Uterus (tissue), 4 donors: Measurements from ENCODE around the gene ABHD3. TPM values are rescaled to one million over a fixed set of nuclear protein-coding genes. Genes with fewer than 3 reads are reported as not detected.

Source experiments
- DNase-seq, 2 donors: peaks; one replicate each; pipeline ENCODE4 v3.0.0-alpha.2; 2019 to 2020
- H3K27ac ChIP-seq, 2 donors: fragments of 200-600 bp; sonication (generic); 1 replicate in 1 of 2; 2 replicates in 1 of 2; pipeline ENCODE4 v1.5.1; 2016 to 2018
- H3K27me3 ChIP-seq, 2 donors: fragments of 200-600 bp; sonication (generic); one replicate each; pipeline ENCODE4 v1.5.1; 2018 to 2019; ENCODE audit warnings: control low read depth in 1 of 2
- H3K36me3 ChIP-seq, 2 donors: fragments of 200-600 bp; sonication (generic); one replicate each; pipeline ENCODE4 v1.5.1; 2019; ENCODE audit warnings: control low read depth in 1 of 2
- H3K4me1 ChIP-seq, 2 donors: fragments of 200-600 bp; sonication (generic); one replicate each; pipeline ENCODE4 v1.5.1; 2018 to 2019; ENCODE audit warnings: control low read depth in 1 of 2
- H3K4me3 ChIP-seq, 2 donors: fragments of 200-600 bp; sonication (generic); 1 replicate in 1 of 2; 2 replicates in 1 of 2; pipeline ENCODE4 v1.5.1; 2018 to 2019; ENCODE audit warnings: mild to moderate bottlenecking in 1 of 2
- H3K9me3 ChIP-seq, 2 donors: fragments of 200-600 bp; sonication (generic); one replicate each; pipeline ENCODE4 v1.5.1; 2019; ENCODE audit warnings: control low read depth in 1 of 2
- CTCF ChIP-seq, 4 experiments: fragments of 200-600 bp in 2 of 4; fragments of 450-650 bp in 2 of 4; sonication (generic) in 2 of 4; IDR thresholded peaks; one replicate each; pipeline ENCODE4 v1.5.1; 2016 to 2019; ENCODE audit warnings: antibody characterized with exemption in 4 of 4, mild to moderate bottlenecking in 2 of 4, moderate library complexity in 1 of 4
- POLR2A ChIP-seq, 2 donors: fragments of 450-650 bp; IDR thresholded peaks; one replicate each; pipeline ENCODE4 v1.6.1; 2016; ENCODE audit warnings: antibody characterized with exemption in 2 of 2, mild to moderate bottlenecking in 1 of 2, moderate library complexity in 1 of 2
- intact Hi-C: fragments of 100-400 bp; cut with DNase I; formaldehyde crosslinking; loops from one replicate; pipeline ENCODE4 v1.15.1; 2023; ENCODE audit warnings: low total_unique reads
- total RNA-seq, 4 donors: library from RNA; depleted of rRNA in 3 of 4; stranded (reverse); fragments of >200 nt in 3 of 4; gene quantifications; one replicate each; pipeline versions ENCODE4 v1.1.0 to v1.2.4, GENCODE V29; 2014 to 2023
- donor health status: DM: yes; HTN: yes; CAD: no.

Gene ABHD3
- 10 to 100 TPM in 2 of 4 donors, 1 to 10 TPM in 2; 1.0 to 17.2 (median 12.6) TPM for total RNA-seq

GRCh38 chr18:21704603-21705364 is at the start of gene ABHD3:
Gene ABHD3, minus strand, starts transcription at chr18:21704774. Its CDS starts 109 bp downstream, at chr18:21704665.
- Histone ChIP-seq H3K9me3 (no peaks in the 10 kb centered on the region), H3K4me3 (peak within 1 kb of the TSS; percentile 46 to 83), H3K4me1 (no peaks in the 10 kb centered on the region), H3K27me3 (no peaks in the 10 kb centered on the region), H3K27ac (peak within 1 kb of the TSS; percentile 91 to 92), H3K36me3 (no peaks in the 10 kb centered on the region)
- intact Hi-C loops = no loop called here
- peak; percentile 94 to 98 for TF ChIP-seq POLR2A (IDR thresholded peaks at IDR 0.05)
- peak; percentile 33 to 82 (median 57) for TF ChIP-seq CTCF (IDR thresholded peaks at IDR 0.05)
- DNase-seq = peak; percentile 90

GRCh38 chr18:21747764-21748693 is 43.5 kb upstream of the ABHD3 start:
- TF ChIP-seq CTCF (IDR thresholded peaks at IDR 0.05) (no peak), POLR2A (IDR thresholded peaks at IDR 0.05) (no peak)
- Histone ChIP-seq H3K27me3 (no peaks in the 10 kb centered on the region), H3K27ac (no peak overlapping the region), H3K9me3 (no peaks in the 10 kb centered on the region), H3K4me1 (no peaks in the 10 kb centered on the region), H3K36me3 (no peaks in the 10 kb centered on the region), H3K4me3 (no peak overlapping the region)
- no peak for DNase-seq
- intact Hi-C loops = no loop called here

- Histone ChIP-seq H3K27me3 (no peaks in the 10 kb centered on the region), H3K4me3 (no peak overlapping the region), H3K36me3 (no peaks in the 10 kb centered on the region), H3K9me3 (no peaks in the 10 kb centered on the region), H3K27ac (no peak overlapping the region), H3K4me1 (no peaks in the 10 kb centered on the region)
- TF ChIP-seq CTCF (IDR thresholded peaks at IDR 0.05) (no peak), POLR2A (IDR thresholded peaks at IDR 0.05) (no peak)
- DNase-seq = no peak
- intact Hi-C loops = no loop called here
These were observed 42.7 kb upstream of the ABHD3 start for GRCh38 chr18:21747268-21747667.

- H3K36me3 ChIP-seq = no peaks in the 10 kb centered on the region
- TF ChIP-seq CTCF (IDR thresholded peaks at IDR 0.05) (no peak), POLR2A (IDR thresholded peaks at IDR 0.05) (no peak)
- no peaks in the 10 kb centered on the region for H3K27me3 ChIP-seq
- H3K4me1 ChIP-seq = no peaks in the 10 kb centered on the region
- H3K9me3 ChIP-seq = no peaks in the 10 kb centered on the region
- no peak overlapping the region for H3K27ac ChIP-seq
- no peak for DNase-seq
- intact Hi-C loops = no loop called here
- H3K4me3 ChIP-seq = no peak overlapping the region
These were observed 40.7 kb upstream of the ABHD3 start for GRCh38 chr18:21745231-21745630.
